Stimulated activated CD4-positive, alpha-beta T cell treated with anti-CD3 and anti-CD28 coated beads, Interleukin-1b, Interleukin-23, amount 100 ng/mL, for 4 hours (primary cell): ENCODE data around the gene MSH3.
A peak's percentile ranks its signal among the peaks of the same experiment; 100 is the strongest.
"Not testable (repeated sequence)": the region's sequence is repeated elsewhere in the genome, so short reads cannot be mapped to it uniquely, and the experiment has no call there.

Experiments used
- DNase-seq, 2 donors: peaks; one replicate each; pipeline ENCODE4 v3.0.0-alpha.2; 2020; ENCODE audit warnings: low read depth in 2 of 2

Gene MSH3

GRCh38 chr5:80706835-80707447, 52.5 kb downstream of the MSH3 start:
- no peak for DNase-seq

GRCh38 chr5:80707645-80708044, 53.2 kb downstream of the MSH3 start:
- no peak for DNase-seq

- no peak for DNase-seq
Observed at GRCh38 chr5:80711216-80711615, 56.8 kb downstream of the MSH3 start.

GRCh38 chr5:80711938-80712337, 57.5 kb downstream of the MSH3 start:
- DNase-seq, result no peak

- DNase-seq, result no peak
Observed at GRCh38 chr5:80712919-80713318, 58.5 kb downstream of the MSH3 start.

GRCh38 chr5:80713631-80714030, 59.2 kb downstream of the MSH3 start:
- no peak for DNase-seq

GRCh38 chr5:80714570-80715298, 60.3 kb downstream of the MSH3 start:
- DNase-seq, result no peak

- DNase-seq, result no peak
Observed at GRCh38 chr5:80715887-80716286, 61.4 kb downstream of the MSH3 start.

GRCh38 chr5:80720181-80720580, 65.7 kb downstream of the MSH3 start:
- DNase-seq, result no peak

- no peak for DNase-seq
Observed at GRCh38 chr5:80722916-80723315, 68.5 kb downstream of the MSH3 start.

GRCh38 chr5:80725446-80725845, 71.0 kb downstream of the MSH3 start:
- no peak for DNase-seq

GRCh38 chr5:80736730-80737129, 82.3 kb downstream of the MSH3 start:
- DNase-seq, result no peak

GRCh38 chr5:80738466-80738865, 84.0 kb downstream of the MSH3 start:
- no peak for DNase-seq

- no peak for DNase-seq
Observed at GRCh38 chr5:80739057-80739456, 84.6 kb downstream of the MSH3 start.

GRCh38 chr5:80739496-80739895, 85.0 kb downstream of the MSH3 start:
- DNase-seq, result no peak

GRCh38 chr5:80739898-80740297, 85.4 kb downstream of the MSH3 start:
- no peak for DNase-seq

- not testable (repeated sequence) for DNase-seq
Observed at GRCh38 chr5:80740488-80740887, 86.0 kb downstream of the MSH3 start.

- no peak for DNase-seq
Observed at GRCh38 chr5:80740999-80741398, 86.5 kb downstream of the MSH3 start.

- DNase-seq, result no peak
Observed at GRCh38 chr5:80744149-80744548, 89.7 kb downstream of the MSH3 start.

- no peak for DNase-seq
Observed at GRCh38 chr5:80745490-80745889, 91.0 kb downstream of the MSH3 start.

GRCh38 chr5:80747922-80748321, 93.5 kb downstream of the MSH3 start:
- no peak for DNase-seq

GRCh38 chr5:80752427-80752826, 98.0 kb downstream of the MSH3 start:
- no peak for DNase-seq

GRCh38 chr5:80753712-80754111, 99.3 kb downstream of the MSH3 start:
- no peak for DNase-seq

GRCh38 chr5:80754900-80755299, 100.4 kb downstream of the MSH3 start:
- DNase-seq, result peak in 1 of 2 donors; percentile 7
